ENCODE data around the gene ANKRD13C. TPM values are rescaled to one million over a fixed set of nuclear protein-coding genes. Genes with fewer than 3 reads are reported as not detected.
"Not testable (repeated sequence)": the region's sequence is repeated elsewhere in the genome, so short reads cannot be mapped to it uniquely, and the experiment has no call there.

ANKRD13C gene
- total and polyA plus RNA-seq, 9 donors = 12.9 to 26.6 (median 17.4) TPM

DNA sequence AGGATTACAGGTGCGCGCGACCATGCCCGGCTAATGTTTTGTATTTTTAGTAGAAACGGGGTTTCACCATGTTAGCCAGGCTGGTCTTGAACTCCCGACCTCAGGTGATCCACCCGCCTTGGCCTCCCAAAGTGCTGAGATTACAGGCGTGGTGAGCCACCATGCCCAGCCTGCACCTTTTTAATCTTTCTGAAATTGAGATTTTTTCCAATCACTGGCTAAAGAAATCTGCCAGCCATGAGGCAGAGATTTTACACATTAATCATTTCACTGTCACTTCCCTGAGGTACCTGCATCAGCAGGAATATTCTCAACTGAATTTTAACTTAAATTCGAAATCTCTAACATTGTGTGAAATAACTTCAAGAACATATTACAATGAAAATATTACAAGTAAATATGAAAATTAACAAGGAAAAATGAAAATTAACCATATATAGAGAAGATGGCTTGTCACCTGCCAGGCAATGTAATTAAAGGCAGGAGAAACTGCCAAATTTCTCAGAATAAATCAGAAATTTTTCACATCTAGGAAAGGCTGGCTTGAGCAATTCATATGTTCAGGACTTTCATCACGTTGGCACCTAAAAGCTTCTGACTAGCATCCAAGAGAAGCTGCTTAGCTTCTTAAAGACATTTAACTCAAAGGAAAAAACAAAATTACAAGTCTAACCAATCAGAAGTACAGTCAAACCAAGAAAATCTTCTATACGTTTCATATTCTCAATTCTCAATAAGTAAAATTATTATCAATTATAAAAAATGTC lies 5.9 kb downstream of the ANKRD13C start:
- H3K9me3 ChIP-seq (replicated peaks; ENCODE audit: control insufficient read depth, low read depth, low read length) = no peaks in the 10 kb centered on the region
- no peaks in the 10 kb centered on the region for H3K27me3 ChIP-seq (ENCODE audit: control insufficient read depth, insufficient read depth, low read length)
- no peak overlapping the region for H3K4me3 ChIP-seq (ENCODE audit: low read length)
- 95% methylated on average over 8 of the region's 11 CpGs for WGBS (ENCODE audit: insufficient coverage)
- DNase-seq = no peak
- H3K4me1 ChIP-seq (ENCODE audit: control insufficient read depth, insufficient read depth, low read length) = no peaks in the 10 kb centered on the region
- H3K36me3 ChIP-seq (ENCODE audit: control insufficient read depth, insufficient read depth, low read length) = peaks cover 4% of the 10 kb centered on the region
- H3K27ac ChIP-seq (ENCODE audit: low read length) = no peak overlapping the region

DNA sequence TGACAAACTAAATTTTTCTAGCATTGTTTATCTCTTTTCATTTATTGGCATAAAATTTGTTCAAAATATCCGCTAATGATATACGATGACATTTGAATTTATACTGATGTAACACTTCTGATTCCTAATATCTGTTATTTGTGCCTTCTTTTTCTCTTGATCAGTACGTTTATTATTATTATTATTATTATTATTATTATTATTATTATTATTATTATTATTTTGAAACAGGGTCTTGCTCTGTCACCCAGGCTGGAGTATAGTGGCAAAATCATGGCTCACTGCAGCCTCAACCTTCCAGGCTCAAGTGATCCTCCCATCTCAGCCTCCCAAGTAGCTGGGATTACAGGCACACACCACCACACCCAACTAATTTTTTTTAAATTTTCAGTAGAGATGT lies 14.9 kb downstream of the ANKRD13C start:
- not testable (repeated sequence) for H3K27me3 ChIP-seq (ENCODE audit: control insufficient read depth, insufficient read depth, low read length); H3K9me3 ChIP-seq (replicated peaks; ENCODE audit: control insufficient read depth, low read depth, low read length); H3K36me3 ChIP-seq (ENCODE audit: control insufficient read depth, insufficient read depth, low read length); H3K27ac ChIP-seq (ENCODE audit: low read length); H3K4me3 ChIP-seq (ENCODE audit: low read length); DNase-seq; H3K4me1 ChIP-seq (ENCODE audit: control insufficient read depth, insufficient read depth, low read length)
- WGBS (ENCODE audit: insufficient coverage) = no CpG with 5 or more reads among the region's 3 CpGs

DNA sequence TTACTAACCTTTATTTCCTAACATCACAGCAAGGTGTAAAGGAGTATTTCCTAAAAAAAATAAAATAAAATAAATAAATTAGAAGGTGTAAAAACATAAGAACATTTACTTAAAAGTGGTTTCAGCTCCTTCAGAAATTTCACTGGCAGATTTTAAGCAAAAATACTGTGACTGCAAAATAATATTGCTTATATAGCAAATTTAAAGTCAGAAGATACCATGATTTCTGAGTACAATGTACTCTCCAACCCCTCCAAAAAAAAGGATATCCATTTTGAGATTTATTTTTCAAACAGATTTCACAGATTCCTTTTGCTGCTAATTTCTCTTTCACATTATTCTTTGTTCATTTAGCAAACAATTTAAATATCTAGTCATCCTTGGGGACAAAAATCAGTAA lies 18.5 kb downstream of the ANKRD13C start:
- no peak for DNase-seq
- peaks cover 3% of the 10 kb centered on the region for H3K9me3 ChIP-seq (replicated peaks; ENCODE audit: control insufficient read depth, low read depth, low read length)
- peaks cover 4% of the 10 kb centered on the region for H3K36me3 ChIP-seq (ENCODE audit: control insufficient read depth, insufficient read depth, low read length)
- H3K27me3 ChIP-seq (ENCODE audit: control insufficient read depth, insufficient read depth, low read length) = no peaks in the 10 kb centered on the region
- H3K27ac ChIP-seq (ENCODE audit: low read length) = no peak overlapping the region
- H3K4me3 ChIP-seq (ENCODE audit: low read length) = no peak overlapping the region
- H3K4me1 ChIP-seq (ENCODE audit: control insufficient read depth, insufficient read depth, low read length) = no peaks in the 10 kb centered on the region

DNA sequence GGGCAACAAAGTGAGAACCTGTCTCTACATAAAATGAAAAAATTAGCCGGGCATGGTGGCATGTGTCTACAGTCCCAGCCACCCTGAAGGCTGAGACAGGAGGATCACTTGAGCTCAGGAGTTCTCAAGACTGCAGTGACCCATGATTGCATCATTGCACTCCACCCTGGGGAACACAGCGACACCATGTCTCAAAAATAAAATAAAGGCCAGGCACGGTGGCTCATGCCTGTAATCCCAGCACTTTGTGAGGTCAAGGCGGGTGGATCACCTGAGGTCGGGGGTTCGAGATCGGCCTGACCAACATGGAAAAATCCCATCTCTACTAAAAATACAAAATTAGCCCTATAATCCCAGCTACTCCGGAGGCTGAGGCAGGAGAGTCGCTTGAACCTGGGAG lies 20.1 kb downstream of the ANKRD13C start:
- DNase-seq = no peak
- no peaks in the 10 kb centered on the region for H3K4me1 ChIP-seq (ENCODE audit: control insufficient read depth, insufficient read depth, low read length)
- H3K4me3 ChIP-seq (ENCODE audit: low read length) = no peak overlapping the region
- H3K27ac ChIP-seq (ENCODE audit: low read length) = no peak overlapping the region
- H3K9me3 ChIP-seq (replicated peaks; ENCODE audit: control insufficient read depth, low read depth, low read length) = peaks cover 3% of the 10 kb centered on the region
- no peaks in the 10 kb centered on the region for H3K27me3 ChIP-seq (ENCODE audit: control insufficient read depth, insufficient read depth, low read length)
- WGBS (ENCODE audit: insufficient coverage) = 98% methylated on average over 4 of the region's 9 CpGs
- peaks cover 4% of the 10 kb centered on the region for H3K36me3 ChIP-seq (ENCODE audit: control insufficient read depth, insufficient read depth, low read length)

DNA sequence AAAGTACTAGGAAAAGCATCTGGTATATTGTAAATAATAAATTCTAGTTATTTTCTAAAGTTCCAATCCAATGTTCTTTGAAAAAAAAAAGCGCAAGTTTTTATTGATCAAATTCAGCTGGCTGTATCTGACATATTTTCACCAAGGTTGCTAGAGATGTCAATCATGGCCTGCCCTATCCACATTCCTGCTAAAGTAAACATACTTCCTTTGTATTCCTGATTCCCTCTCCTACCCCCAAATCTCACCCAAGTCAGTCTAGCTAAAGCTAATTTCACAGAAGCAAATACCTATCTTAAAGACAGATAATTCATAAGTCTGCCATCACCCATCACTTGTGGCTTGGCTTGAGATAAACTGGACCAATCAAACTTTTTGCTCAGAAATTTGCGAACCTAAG lies 21.3 kb downstream of the ANKRD13C start:
- H3K27me3 ChIP-seq (ENCODE audit: control insufficient read depth, insufficient read depth, low read length) = no peaks in the 10 kb centered on the region
- no peak overlapping the region for H3K4me3 ChIP-seq (ENCODE audit: low read length)
- WGBS (ENCODE audit: insufficient coverage) = 100% methylated on average over 2 of the region's 2 CpGs
- no peak overlapping the region for H3K27ac ChIP-seq (ENCODE audit: low read length)
- DNase-seq = no peak
- no peaks in the 10 kb centered on the region for H3K4me1 ChIP-seq (ENCODE audit: control insufficient read depth, insufficient read depth, low read length)
- H3K36me3 ChIP-seq (ENCODE audit: control insufficient read depth, insufficient read depth, low read length) = peaks cover 4% of the 10 kb centered on the region
- H3K9me3 ChIP-seq (replicated peaks; ENCODE audit: control insufficient read depth, low read depth, low read length) = no peaks in the 10 kb centered on the region

DNA sequence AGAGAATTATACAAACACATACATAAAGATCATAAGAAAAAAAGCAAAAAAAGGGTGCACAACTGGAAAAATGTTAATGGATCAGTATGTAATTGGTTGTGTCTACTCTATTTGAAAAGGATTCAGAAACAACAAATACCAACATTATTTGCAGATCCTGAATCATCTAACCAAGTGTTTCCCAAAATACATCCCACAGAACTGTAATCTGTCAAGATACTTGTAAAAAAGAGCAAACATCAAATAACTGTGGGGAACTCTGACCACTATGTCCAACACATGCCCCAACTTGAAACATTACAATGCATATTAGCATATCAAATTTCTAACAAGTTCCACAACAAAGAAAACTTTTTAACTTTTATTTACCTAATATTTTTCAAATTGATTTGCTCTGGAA lies 22.6 kb downstream of the ANKRD13C start:
- DNase-seq = no peak
- Histone ChIP-seq H3K36me3 (ENCODE audit: control insufficient read depth, insufficient read depth, low read length) (peaks cover 4% of the 10 kb centered on the region), H3K27me3 (ENCODE audit: control insufficient read depth, insufficient read depth, low read length) (no peaks in the 10 kb centered on the region), H3K4me1 (ENCODE audit: control insufficient read depth, insufficient read depth, low read length) (no peaks in the 10 kb centered on the region), H3K4me3 (ENCODE audit: low read length) (no peak overlapping the region), H3K9me3 (replicated peaks; ENCODE audit: control insufficient read depth, low read depth, low read length) (no peaks in the 10 kb centered on the region), H3K27ac (ENCODE audit: low read length) (no peak overlapping the region)

DNA sequence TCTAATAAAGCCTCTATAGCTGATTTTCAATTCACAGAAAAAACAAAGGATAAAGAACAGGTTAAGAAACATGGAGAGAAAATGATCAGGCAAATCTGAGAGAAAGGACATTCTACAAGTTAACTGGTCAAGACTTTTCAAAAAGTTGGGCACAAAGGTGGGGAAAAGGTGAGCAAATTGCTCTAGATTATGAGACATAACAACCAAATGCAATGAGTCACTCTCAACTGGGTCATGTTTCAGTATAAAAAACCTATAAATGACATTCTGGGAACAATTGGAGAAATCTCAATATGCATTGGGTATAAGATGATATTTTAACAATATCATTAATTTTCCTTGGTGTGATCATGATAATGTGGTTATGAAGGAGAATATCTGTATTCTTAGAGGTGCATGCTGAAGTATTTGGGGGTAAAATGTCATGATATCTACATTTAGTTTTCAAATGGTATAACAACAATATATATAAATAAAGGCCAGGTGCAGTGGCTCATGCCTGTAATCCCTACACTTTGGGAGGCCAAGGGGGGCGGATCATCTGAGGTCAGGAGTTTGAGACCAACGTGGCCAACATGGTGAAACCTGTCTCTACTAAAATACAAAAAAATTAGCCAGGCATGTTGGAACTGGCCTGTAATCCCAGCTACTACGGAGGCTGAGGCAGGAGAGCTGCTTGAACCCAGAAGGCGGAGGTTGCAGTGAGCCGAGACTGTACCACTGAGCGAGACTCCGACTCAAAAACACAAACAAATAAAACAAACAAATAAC lies 27.0 kb downstream of the ANKRD13C start:
- DNase-seq = no peak
- H3K4me3 ChIP-seq (ENCODE audit: low read length) = no peak overlapping the region

DNA sequence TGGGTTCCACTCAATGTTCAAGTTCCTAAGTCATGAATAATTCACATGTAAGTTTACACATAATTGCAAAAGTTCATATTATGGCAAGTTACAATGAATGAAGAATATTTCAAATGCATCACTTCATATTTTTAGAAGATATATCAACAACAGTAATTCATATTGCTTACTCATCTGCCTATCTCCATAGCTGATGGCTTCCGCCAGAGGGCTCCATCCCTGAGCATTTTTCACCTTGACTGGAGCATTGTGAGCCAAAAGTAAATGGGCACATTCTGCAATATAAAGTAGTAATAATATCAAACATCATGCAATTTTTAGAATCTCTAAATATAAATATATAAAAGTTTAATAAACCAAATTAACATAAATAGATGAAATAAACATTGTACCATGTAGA lies 29.8 kb downstream of the ANKRD13C start:
- Histone ChIP-seq H3K4me1 (ENCODE audit: control insufficient read depth, insufficient read depth, low read length) (no peaks in the 10 kb centered on the region), H3K36me3 (ENCODE audit: control insufficient read depth, insufficient read depth, low read length) (peaks cover 6% of the 10 kb centered on the region), H3K27me3 (ENCODE audit: control insufficient read depth, insufficient read depth, low read length) (no peaks in the 10 kb centered on the region), H3K4me3 (ENCODE audit: low read length) (no peak overlapping the region), H3K27ac (ENCODE audit: low read length) (no peak overlapping the region), H3K9me3 (replicated peaks; ENCODE audit: control insufficient read depth, low read depth, low read length) (no peaks in the 10 kb centered on the region)
- DNase-seq = no peak
- no CpG with 5 or more reads among the region's 1 CpG for WGBS (ENCODE audit: insufficient coverage)

More for the DNA sequence above, 27.0 kb downstream of the ANKRD13C start:
- peaks cover 4% of the 10 kb centered on the region for H3K36me3 ChIP-seq (ENCODE audit: control insufficient read depth, insufficient read depth, low read length)
- no CpG with 5 or more reads among the region's 7 CpGs for WGBS (ENCODE audit: insufficient coverage)
- no peaks in the 10 kb centered on the region for H3K9me3 ChIP-seq (replicated peaks; ENCODE audit: control insufficient read depth, low read depth, low read length)
- no peaks in the 10 kb centered on the region for H3K4me1 ChIP-seq (ENCODE audit: control insufficient read depth, insufficient read depth, low read length)
- H3K27me3 ChIP-seq (ENCODE audit: control insufficient read depth, insufficient read depth, low read length) = no peaks in the 10 kb centered on the region
- no peak overlapping the region for H3K27ac ChIP-seq (ENCODE audit: low read length)

DNA sequence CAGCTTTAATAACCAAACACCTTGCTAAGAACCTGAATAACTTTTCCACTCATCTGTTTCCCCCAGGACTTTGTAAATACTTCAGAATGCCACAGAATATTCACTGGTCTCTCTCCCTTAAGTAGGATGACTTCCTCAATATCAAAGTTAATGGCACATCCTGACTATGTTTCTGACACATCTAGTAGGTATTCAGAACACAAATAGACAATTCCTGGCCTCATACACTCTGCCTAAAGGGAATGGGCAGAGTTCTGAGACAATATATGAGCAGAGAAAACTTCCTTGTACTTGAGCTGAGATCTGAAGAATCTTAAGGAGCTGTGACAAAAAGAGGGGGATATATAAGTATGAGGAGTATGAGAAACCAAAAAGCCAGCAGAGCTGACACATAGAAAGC lies 34.8 kb downstream of the ANKRD13C start:
- Histone ChIP-seq H3K4me1 (ENCODE audit: control insufficient read depth, insufficient read depth, low read length) (no peaks in the 10 kb centered on the region), H3K36me3 (ENCODE audit: control insufficient read depth, insufficient read depth, low read length) (peaks cover 6% of the 10 kb centered on the region), H3K27me3 (ENCODE audit: control insufficient read depth, insufficient read depth, low read length) (no peaks in the 10 kb centered on the region)

DNA sequence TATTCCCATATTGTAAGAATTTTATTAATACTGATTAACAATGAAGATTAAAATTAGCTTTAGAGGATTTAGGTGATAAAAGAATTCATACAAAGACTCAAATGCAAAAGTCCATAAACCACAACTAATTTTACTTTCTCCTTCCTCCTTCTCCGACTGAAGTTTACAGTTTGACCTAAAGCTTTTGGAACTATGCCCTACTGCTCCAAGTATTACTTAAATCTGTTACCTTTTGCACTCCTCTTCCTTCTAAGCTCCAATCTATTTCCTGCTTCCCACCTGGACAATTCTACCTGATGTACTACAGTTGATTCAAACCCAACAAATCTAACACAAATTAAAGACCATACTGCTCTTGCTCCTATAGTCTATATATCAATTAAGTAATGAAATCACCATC lies 36.3 kb downstream of the ANKRD13C start:
- DNase-seq = peak; percentile 1
- no peaks in the 10 kb centered on the region for H3K9me3 ChIP-seq (replicated peaks; ENCODE audit: control insufficient read depth, low read depth, low read length)
- 29% methylated on average over 1 of the region's 1 CpG for WGBS (ENCODE audit: insufficient coverage)

More for the DNA sequence above, 34.8 kb downstream of the ANKRD13C start:
- no peaks in the 10 kb centered on the region for H3K9me3 ChIP-seq (replicated peaks; ENCODE audit: control insufficient read depth, low read depth, low read length)
- no peak for DNase-seq
- H3K4me3 ChIP-seq (ENCODE audit: low read length) = no peak overlapping the region
- H3K27ac ChIP-seq (ENCODE audit: low read length) = no peak overlapping the region

More for the DNA sequence above, 36.3 kb downstream of the ANKRD13C start:
- peaks cover 6% of the 10 kb centered on the region for H3K36me3 ChIP-seq (ENCODE audit: control insufficient read depth, insufficient read depth, low read length)
- H3K27ac ChIP-seq (ENCODE audit: low read length) = no peak overlapping the region
- H3K27me3 ChIP-seq (ENCODE audit: control insufficient read depth, insufficient read depth, low read length) = no peaks in the 10 kb centered on the region
- no peak overlapping the region for H3K4me3 ChIP-seq (ENCODE audit: low read length)
- H3K4me1 ChIP-seq (ENCODE audit: control insufficient read depth, insufficient read depth, low read length) = no peaks in the 10 kb centered on the region
